ENCODE measurements around the gene MDK.

MDK gene

DNA sequence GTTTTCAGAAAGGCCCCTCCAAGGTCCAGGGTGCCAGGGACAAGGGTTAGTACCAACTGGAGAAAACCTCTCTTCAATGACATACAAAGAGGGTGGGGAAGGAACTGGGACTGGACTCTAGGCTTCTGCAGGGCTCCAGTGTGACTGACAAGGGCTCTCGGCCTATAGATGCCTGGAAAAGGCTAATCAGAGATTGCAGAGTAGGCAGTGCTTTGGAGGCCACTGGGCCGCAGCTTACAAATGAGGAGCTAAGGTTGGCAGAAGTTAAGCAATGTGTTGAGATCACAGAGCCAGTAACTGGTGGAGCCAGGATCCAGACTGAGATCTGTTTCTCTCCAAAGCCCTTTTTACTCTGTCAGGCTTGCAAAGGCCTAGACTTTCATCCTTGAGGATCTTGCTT, 41.7 kb upstream of the MDK start:
- no peak for ATAC-seq
- TF ChIP-seq, protein P1, sequence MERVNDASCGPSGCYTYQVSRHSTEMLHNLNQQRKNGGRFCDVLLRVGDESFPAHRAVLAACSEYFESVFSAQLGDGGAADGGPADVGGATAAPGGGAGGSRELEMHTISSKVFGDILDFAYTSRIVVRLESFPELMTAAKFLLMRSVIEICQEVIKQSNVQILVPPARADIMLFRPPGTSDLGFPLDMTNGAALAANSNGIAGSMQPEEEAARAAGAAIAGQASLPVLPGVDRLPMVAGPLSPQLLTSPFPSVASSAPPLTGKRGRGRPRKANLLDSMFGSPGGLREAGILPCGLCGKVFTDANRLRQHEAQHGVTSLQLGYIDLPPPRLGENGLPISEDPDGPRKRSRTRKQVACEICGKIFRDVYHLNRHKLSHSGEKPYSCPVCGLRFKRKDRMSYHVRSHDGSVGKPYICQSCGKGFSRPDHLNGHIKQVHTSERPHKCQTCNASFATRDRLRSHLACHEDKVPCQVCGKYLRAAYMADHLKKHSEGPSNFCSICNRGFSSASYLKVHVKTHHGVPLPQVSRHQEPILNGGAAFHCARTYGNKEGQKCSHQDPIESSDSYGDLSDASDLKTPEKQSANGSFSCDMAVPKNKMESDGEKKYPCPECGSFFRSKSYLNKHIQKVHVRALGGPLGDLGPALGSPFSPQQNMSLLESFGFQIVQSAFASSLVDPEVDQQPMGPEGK (CRISPR knock-in tag; IDR thresholded peaks at IDR 0.05; ENCODE audit: borderline replicate concordance): no peak
- TF ChIP-seq OSR1 (CRISPR knock-in tag; IDR thresholded peaks at IDR 0.05) (no peak), RARB (CRISPR knock-in tag; IDR thresholded peaks at IDR 0.05) (no peak), ESRRG (CRISPR knock-in tag; IDR thresholded peaks at IDR 0.05) (no peak), CSDC2 (CRISPR knock-in tag; IDR thresholded peaks at IDR 0.05) (no peak), TCF4 (CRISPR knock-in tag; IDR thresholded peaks at IDR 0.05; ENCODE audit: borderline replicate concordance) (no peak), ARNTL (CRISPR knock-in tag; IDR thresholded peaks at IDR 0.05; ENCODE audit: borderline replicate concordance, low read depth) (no peak), ZNF565 (CRISPR knock-in tag; conservative IDR thresholded peaks at IDR 0.05; ENCODE audit: low read depth) (no peak)
- TF ChIP-seq, protein P2, sequence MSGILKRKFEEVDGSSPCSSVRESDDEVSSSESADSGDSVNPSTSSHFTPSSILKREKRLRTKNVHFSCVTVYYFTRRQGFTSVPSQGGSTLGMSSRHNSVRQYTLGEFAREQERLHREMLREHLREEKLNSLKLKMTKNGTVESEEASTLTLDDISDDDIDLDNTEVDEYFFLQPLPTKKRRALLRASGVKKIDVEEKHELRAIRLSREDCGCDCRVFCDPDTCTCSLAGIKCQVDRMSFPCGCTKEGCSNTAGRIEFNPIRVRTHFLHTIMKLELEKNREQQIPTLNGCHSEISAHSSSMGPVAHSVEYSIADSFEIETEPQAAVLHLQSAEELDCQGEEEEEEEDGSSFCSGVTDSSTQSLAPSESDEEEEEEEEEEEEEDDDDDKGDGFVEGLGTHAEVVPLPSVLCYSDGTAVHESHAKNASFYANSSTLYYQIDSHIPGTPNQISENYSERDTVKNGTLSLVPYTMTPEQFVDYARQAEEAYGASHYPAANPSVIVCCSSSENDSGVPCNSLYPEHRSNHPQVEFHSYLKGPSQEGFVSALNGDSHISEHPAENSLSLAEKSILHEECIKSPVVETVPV (CRISPR knock-in tag; IDR thresholded peaks at IDR 0.05): no peak
- TF ChIP-seq, protein P3, sequence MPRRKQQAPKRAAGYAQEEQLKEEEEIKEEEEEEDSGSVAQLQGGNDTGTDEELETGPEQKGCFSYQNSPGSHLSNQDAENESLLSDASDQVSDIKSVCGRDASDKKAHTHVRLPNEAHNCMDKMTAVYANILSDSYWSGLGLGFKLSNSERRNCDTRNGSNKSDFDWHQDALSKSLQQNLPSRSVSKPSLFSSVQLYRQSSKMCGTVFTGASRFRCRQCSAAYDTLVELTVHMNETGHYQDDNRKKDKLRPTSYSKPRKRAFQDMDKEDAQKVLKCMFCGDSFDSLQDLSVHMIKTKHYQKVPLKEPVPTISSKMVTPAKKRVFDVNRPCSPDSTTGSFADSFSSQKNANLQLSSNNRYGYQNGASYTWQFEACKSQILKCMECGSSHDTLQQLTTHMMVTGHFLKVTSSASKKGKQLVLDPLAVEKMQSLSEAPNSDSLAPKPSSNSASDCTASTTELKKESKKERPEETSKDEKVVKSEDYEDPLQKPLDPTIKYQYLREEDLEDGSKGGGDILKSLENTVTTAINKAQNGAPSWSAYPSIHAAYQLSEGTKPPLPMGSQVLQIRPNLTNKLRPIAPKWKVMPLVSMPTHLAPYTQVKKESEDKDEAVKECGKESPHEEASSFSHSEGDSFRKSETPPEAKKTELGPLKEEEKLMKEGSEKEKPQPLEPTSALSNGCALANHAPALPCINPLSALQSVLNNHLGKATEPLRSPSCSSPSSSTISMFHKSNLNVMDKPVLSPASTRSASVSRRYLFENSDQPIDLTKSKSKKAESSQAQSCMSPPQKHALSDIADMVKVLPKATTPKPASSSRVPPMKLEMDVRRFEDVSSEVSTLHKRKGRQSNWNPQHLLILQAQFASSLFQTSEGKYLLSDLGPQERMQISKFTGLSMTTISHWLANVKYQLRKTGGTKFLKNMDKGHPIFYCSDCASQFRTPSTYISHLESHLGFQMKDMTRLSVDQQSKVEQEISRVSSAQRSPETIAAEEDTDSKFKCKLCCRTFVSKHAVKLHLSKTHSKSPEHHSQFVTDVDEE (CRISPR knock-in tag; IDR thresholded peaks at IDR 0.05): no peak
- TF ChIP-seq, protein P4, sequence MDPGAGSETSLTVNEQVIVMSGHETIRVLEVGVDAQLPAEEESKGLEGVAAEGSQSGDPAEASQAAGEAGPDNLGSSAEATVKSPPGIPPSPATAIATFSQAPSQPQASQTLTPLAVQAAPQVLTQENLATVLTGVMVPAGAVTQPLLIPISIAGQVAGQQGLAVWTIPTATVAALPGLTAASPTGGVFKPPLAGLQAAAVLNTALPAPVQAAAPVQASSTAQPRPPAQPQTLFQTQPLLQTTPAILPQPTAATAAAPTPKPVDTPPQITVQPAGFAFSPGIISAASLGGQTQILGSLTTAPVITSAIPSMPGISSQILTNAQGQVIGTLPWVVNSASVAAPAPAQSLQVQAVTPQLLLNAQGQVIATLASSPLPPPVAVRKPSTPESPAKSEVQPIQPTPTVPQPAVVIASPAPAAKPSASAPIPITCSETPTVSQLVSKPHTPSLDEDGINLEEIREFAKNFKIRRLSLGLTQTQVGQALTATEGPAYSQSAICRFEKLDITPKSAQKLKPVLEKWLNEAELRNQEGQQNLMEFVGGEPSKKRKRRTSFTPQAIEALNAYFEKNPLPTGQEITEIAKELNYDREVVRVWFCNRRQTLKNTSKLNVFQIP (CRISPR knock-in tag; IDR thresholded peaks at IDR 0.05; ENCODE audit: borderline replicate concordance, low read depth): no peak
- TF ChIP-seq, protein P5, sequence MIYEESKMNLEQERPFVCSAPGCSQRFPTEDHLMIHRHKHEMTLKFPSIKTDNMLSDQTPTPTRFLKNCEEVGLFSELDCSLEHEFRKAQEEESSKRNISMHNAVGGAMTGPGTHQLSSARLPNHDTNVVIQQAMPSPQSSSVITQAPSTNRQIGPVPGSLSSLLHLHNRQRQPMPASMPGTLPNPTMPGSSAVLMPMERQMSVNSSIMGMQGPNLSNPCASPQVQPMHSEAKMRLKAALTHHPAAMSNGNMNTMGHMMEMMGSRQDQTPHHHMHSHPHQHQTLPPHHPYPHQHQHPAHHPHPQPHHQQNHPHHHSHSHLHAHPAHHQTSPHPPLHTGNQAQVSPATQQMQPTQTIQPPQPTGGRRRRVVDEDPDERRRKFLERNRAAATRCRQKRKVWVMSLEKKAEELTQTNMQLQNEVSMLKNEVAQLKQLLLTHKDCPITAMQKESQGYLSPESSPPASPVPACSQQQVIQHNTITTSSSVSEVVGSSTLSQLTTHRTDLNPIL (CRISPR knock-in tag; IDR thresholded peaks at IDR 0.05; ENCODE audit: low read depth): no peak

DNA sequence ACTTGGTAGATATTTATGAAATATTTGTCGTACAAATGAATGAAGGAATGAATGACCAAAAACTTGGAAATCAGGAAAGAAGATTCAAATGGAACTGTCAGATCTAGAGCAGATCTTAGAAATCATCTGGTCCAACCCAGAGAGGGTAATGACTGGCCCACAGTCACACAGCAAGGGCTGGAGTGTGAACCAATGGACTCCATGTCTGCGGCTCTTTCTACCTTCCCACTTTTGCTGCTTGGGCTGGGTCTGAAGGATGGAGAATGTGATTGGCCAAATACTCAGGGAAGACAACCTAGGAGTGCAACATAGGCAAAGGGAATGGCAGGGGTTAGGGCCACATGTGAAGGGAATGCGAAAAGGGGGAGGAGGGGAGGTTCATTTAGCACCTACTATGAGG, 40.0 kb upstream of the MDK start:
- TF ChIP-seq ISL1 (CRISPR knock-in tag; IDR thresholded peaks at IDR 0.05) (no peak), ARNTL (CRISPR knock-in tag; IDR thresholded peaks at IDR 0.05; ENCODE audit: borderline replicate concordance, low read depth) (no peak), ESRRG (CRISPR knock-in tag; IDR thresholded peaks at IDR 0.05) (no peak), ZFP3 (CRISPR knock-in tag; IDR thresholded peaks at IDR 0.05) (no peak), SNAI2 (CRISPR knock-in tag; IDR thresholded peaks at IDR 0.05) (no peak), ZNF565 (CRISPR knock-in tag; conservative IDR thresholded peaks at IDR 0.05; ENCODE audit: low read depth) (no peak), CSDC2 (CRISPR knock-in tag; IDR thresholded peaks at IDR 0.05) (no peak), ZFP30 (CRISPR knock-in tag; IDR thresholded peaks at IDR 0.05) (no peak)
- TF ChIP-seq, protein P2 (CRISPR knock-in tag; IDR thresholded peaks at IDR 0.05): no peak
- TF ChIP-seq, protein P4 (CRISPR knock-in tag; IDR thresholded peaks at IDR 0.05; ENCODE audit: borderline replicate concordance, low read depth): no peak
- TF ChIP-seq, protein P5 (CRISPR knock-in tag; IDR thresholded peaks at IDR 0.05; ENCODE audit: low read depth): no peak
- no peak for ATAC-seq
